Stomach (tissue), 9 donors: ENCODE data around the gene RGS10. TPM values are rescaled to one million over a fixed set of nuclear protein-coding genes. Genes with fewer than 3 reads are reported as not detected.

Source experiments
- DNase-seq, 2 donors: peaks; one replicate each; pipeline versions ENCODE4 v3.0.0 to v3.0.0-alpha.2; 2013 to 2019
- H3K27ac ChIP-seq, 5 donors: fragments of 200-600 bp in 4 of 5; sonication (generic) in 4 of 5; one replicate each; pipeline ENCODE4 v1.5.1; 2013 to 2019; ENCODE audit warnings: mild to moderate bottlenecking in 1 of 5, moderate library complexity in 1 of 5
- H3K27me3 ChIP-seq, 3 donors: fragments of 200-600 bp; sonication (generic); one replicate each; pipeline ENCODE4 v1.5.1; 2017 to 2019; ENCODE audit warnings: mixed run types in 1 of 3
- H3K36me3 ChIP-seq, 4 donors: fragments of 200-600 bp; sonication (generic); 1 replicate in 3 of 4; 2 replicates in 1 of 4; pipeline ENCODE4 v1.5.1; 2016 to 2019
- H3K4me1 ChIP-seq, 4 donors: fragments of 200-600 bp; sonication (generic); one replicate each; pipeline ENCODE4 v1.5.1; 2016 to 2019
- H3K4me3 ChIP-seq, 4 donors: fragments of 200-600 bp; sonication (generic) in 3 of 4; one replicate each; pipeline ENCODE4 v1.5.1; 2016 to 2019; ENCODE audit warnings: mild to moderate bottlenecking in 1 of 4
- H3K9me3 ChIP-seq, 4 donors: fragments of 200-600 bp; sonication (generic); one replicate each; pipeline ENCODE4 v1.5.1; 2016 to 2019
- CTCF ChIP-seq, 7 experiments: fragments of 450-650 bp in 4 of 7; fragments of 200-600 bp in 3 of 7; sonication (generic) in 3 of 7; IDR thresholded peaks; one replicate each; pipeline ENCODE4 v1.5.1; 2016 to 2019; ENCODE audit warnings: antibody characterized with exemption in 7 of 7, control low read depth in 2 of 7, mild to moderate bottlenecking in 1 of 7
- EP300 ChIP-seq: sonication (generic); formaldehyde crosslinking; IDR thresholded peaks from one replicate; pipeline ENCODE4 v1.6.1; 2017; ENCODE audit warnings: antibody characterized with exemption
- POLR2A ChIP-seq, 4 donors: fragments of 450-650 bp; IDR thresholded peaks; one replicate each; pipeline ENCODE4 v1.6.1; 2016; ENCODE audit warnings: antibody characterized with exemption in 4 of 4, control low read depth in 2 of 4, mild to moderate bottlenecking in 1 of 4, moderate library complexity in 1 of 4
- POLR2AphosphoS5 ChIP-seq, 3 donors: sonication (generic); formaldehyde crosslinking; IDR thresholded peaks; one replicate each; pipeline ENCODE4 v1.6.1; 2016; ENCODE audit warnings: antibody characterized with exemption in 3 of 3
- WGBS, 5 donors: extraction: QIAGEN DNeasy Blood & Tissue Kit in 3 of 5; methylation state at CpG; one replicate each; pipeline versions ENCODE4 v1.1.5 to v1.1.7; 2013 to 2018; 5-methylcytosine and 5-hydroxymethylcytosine counted together
- intact Hi-C: fragments of 100-400 bp; cut with DNase I; formaldehyde crosslinking; loops from one replicate; pipeline ENCODE4 v1.15.1; 2023; ENCODE audit warnings: low total_unique reads
- polyA plus RNA-seq, 3 donors: library from polyadenylated mRNA; stranded (reverse); fragments of 200-250 nt; gene quantifications; one replicate each; pipeline ENCODE4 v1.2.3, GENCODE V29; 2013
- total RNA-seq, 5 donors: library from RNA; depleted of rRNA; stranded (reverse); fragments of >200 nt; gene quantifications; one replicate each; pipeline versions ENCODE4 v1.1.0 to v1.2.3, GENCODE V29; 2014 to 2016
- donor health status: healthy with polysubstance abuse.
- donor health status: Bipolar disorder and iron deficiency.
- donor health status: healthy.

RGS10 gene
- total and polyA plus RNA-seq, 8 donors, result 12.3 to 177 (median 47.7) TPM; not detected in 1

- TF ChIP-seq POLR2AphosphoS5 (IDR thresholded peaks at IDR 0.05), result no peak
- no peak for TF ChIP-seq CTCF (IDR thresholded peaks at IDR 0.05)
- no peak for TF ChIP-seq EP300
- no peak for TF ChIP-seq POLR2A (IDR thresholded peaks at IDR 0.05)
- no peaks in the 10 kb centered on the region for H3K4me1 ChIP-seq
- intact Hi-C loops, result no loop called here
- DNase-seq, result no peak
- H3K27ac ChIP-seq, result no peak overlapping the region
- H3K27me3 ChIP-seq, result no peaks in the 10 kb centered on the region
- H3K36me3 ChIP-seq, result no peaks in the 10 kb centered on the region
- 87 to 96% (median 95%) methylated on average over 5 to 8 of the region's 8 CpGs for WGBS, 5 donors
- no peaks in the 10 kb centered on the region for H3K9me3 ChIP-seq
- no peak overlapping the region for H3K4me3 ChIP-seq
Observed at GRCh38 chr10:119469325-119469707, 73.2 kb downstream of the RGS10 start.

- H3K27ac ChIP-seq, result no peak overlapping the region
- H3K36me3 ChIP-seq, result no peaks in the 10 kb centered on the region
- DNase-seq, result no peak
- H3K4me1 ChIP-seq, result no peaks in the 10 kb centered on the region
- 63 to 80% (median 73%) methylated on average over 11 to 13 of the region's 13 CpGs for WGBS, 5 donors
- intact Hi-C loops, result no loop called here
- TF ChIP-seq POLR2A (IDR thresholded peaks at IDR 0.05), result no peak
- no peak for TF ChIP-seq EP300
- TF ChIP-seq CTCF (IDR thresholded peaks at IDR 0.05), result no peak
- no peak for TF ChIP-seq POLR2AphosphoS5 (IDR thresholded peaks at IDR 0.05)
- no peaks in the 10 kb centered on the region for H3K9me3 ChIP-seq
- H3K27me3 ChIP-seq, result no peaks in the 10 kb centered on the region
- no peak overlapping the region for H3K4me3 ChIP-seq
Observed at GRCh38 chr10:119468542-119469324, 73.8 kb downstream of the RGS10 start.

GRCh38 chr10:119466655-119467054 lies 75.9 kb downstream of the RGS10 start:
- Histone ChIP-seq H3K36me3 (no peaks in the 10 kb centered on the region), H3K4me1 (no peaks in the 10 kb centered on the region), H3K27me3 (no peaks in the 10 kb centered on the region), H3K9me3 (no peaks in the 10 kb centered on the region), H3K4me3 (no peak overlapping the region), H3K27ac (no peak overlapping the region)
- intact Hi-C loops, result no loop called here
- DNase-seq, result no peak
- 60 to 73% (median 64%) methylated on average over 5 to 7 of the region's 7 CpGs for WGBS, 5 donors
- TF ChIP-seq POLR2A (IDR thresholded peaks at IDR 0.05), result no peak
- no peak for TF ChIP-seq EP300

- WGBS, 5 donors, result 52 to 68% (median 62%) methylated on average over 7 to 10 of the region's 10 CpGs
Observed at GRCh38 chr10:119466076-119466475, 76.4 kb downstream of the RGS10 start.

More at GRCh38 chr10:119466076-119466475, 76.4 kb downstream of the RGS10 start:
- TF ChIP-seq EP300 (no peak), POLR2AphosphoS5 (IDR thresholded peaks at IDR 0.05) (no peak), POLR2A (IDR thresholded peaks at IDR 0.05) (no peak), CTCF (IDR thresholded peaks at IDR 0.05) (no peak)
- Histone ChIP-seq H3K27me3 (no peaks in the 10 kb centered on the region), H3K4me1 (peaks cover 0 to 3% (median 2%) of the 10 kb centered on the region in 4 donors), H3K36me3 (no peaks in the 10 kb centered on the region), H3K9me3 (no peaks in the 10 kb centered on the region), H3K27ac (no peak overlapping the region), H3K4me3 (no peak overlapping the region)
- no peak for DNase-seq
- intact Hi-C loops, result no loop called here
